Activated CD8-positive, alpha-beta memory T cell treated with anti-CD3 and anti-CD28 coated beads, Interleukin-2, amount 50 U/mL, for 4 hours (primary cell): ENCODE measurements around the gene MMP24OS.

Experiments
- DNase-seq: peaks from one replicate; pipeline ENCODE4 v3.0.0-alpha.2; 2020

The MMP24OS gene

DNA sequence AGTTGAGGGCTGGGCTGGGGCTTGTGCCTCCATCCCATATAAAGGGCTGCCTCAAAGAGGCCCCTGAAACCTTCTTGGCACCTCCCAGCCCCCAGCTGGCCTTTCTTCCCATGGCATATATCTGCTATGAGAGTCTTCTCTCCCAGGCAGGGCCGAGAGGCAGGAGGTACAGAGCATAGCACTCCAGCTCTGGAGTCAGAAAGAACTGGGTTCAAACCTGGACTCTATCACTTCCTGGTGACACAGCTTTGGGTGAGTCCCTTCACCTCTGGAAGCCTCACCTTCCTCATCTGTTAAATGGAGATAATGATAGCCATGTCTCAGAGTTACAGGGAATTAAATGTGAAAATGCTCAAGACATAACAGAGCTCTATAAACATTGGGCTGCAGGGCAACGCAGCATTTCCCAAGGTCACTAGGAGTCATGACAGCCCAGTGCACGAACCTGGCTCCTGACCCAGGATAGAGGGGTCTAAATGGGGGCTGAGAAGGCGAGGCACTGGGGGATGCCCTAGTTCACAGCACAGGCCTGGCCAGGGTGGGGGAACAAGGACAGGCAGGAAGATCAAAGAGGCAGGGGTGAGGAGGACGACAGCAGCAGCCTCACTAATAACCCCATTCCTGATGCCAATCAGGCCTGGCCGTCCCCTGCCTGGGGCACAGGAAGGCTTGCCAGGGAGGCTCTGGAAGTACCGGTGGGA, 12.4 kb upstream of the MMP24OS start:
- no peak for DNase-seq

GRCh38 chr20:35288325-35289060, 10.6 kb upstream of the MMP24OS start:
- DNase-seq = no peak

DNA sequence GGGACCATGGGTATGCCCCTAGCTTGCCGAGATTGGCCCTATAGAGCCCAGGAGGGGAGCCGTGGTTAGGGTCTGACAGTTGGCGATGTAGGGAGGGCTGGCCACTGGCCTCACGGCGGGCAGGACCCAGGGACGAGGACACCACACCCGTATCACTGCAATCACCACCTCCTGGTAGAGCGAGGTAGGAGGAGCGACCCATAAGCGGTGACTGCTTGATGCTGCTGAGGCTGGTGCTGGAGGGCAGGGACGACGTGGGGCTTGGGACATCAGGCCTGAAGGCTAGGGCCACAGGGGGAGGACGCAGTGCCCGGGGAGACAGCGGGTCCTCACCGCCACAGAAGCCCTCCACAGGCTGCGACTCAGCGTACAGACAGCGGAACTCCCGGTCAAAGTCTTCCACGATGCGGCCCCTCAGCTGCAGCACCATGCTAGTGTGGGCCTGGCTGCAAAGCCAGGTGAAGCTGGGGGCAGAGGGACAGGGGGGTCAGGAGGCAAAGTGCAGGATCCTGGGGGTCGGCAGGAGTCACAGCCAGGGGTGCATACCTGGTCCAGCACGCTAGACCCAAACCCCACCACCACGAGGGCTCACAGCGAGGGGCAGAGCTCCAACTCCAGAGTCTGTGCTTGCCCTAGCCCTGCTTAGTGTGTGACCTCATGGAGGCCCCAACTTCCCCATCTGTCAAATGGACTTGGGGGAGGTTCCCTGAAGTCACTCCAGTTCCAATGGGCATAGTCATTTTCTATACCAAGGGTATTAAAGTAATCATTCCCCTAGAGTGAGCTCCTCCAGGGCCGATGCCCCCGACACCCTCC, 9.8 kb upstream of the MMP24OS start:
- DNase-seq = no peak

- no peak for DNase-seq
These were observed 9.1 kb upstream of the MMP24OS start for GRCh38 chr20:35286899-35287508.

DNA sequence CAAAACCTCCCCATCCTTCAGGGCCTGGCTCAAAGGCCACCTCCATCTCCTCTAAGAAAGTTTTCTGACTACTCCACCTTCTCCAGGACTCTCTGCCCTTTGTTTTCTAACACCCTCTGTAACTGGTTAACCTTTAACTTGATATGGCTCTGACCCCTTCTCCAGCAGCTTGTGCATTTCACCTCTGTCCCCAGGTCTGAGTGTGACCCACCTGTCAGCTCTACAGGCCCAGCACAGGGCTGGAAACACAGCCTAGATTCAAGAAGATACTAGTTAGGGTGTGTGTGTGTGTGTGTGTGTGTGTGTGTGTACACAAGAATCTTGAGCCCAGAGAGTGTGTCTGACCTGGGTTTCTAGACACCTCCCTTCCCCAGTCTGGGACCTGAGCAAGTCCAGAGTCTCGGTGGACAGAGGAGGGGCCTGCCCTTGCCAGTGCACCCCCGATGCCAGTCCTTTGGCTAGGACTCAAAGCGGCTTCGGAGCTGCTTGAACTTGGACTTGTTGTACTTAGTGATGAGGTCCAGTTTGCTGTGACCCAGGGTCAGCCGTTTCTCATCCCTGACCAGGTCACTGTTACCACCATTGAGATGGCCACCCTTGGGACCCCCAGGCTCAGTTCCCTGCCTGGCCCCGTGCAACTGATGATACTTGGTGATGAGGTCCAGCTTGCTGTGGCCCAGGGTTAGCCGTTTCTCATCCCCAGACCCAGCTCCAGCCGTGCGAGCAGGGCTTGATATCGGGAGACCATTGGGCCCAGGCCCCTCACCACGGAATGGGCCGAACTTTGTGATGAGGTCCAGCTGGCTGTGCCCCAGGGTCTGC, 8.4 kb upstream of the MMP24OS start:
- DNase-seq = no peak

DNA sequence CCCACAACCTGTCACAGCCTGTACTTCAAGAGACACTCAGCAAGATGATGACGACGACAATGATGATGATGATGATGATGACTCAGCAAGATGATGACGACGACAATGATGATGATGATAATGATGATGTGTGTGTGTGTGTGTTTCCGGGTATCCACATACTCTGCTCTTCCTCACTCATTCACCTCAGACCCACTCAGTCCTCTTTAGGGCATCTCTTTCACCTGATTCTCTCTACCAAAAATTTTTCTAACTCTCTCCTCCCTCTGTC, 7.8 kb upstream of the MMP24OS start:
- no peak for DNase-seq

DNA sequence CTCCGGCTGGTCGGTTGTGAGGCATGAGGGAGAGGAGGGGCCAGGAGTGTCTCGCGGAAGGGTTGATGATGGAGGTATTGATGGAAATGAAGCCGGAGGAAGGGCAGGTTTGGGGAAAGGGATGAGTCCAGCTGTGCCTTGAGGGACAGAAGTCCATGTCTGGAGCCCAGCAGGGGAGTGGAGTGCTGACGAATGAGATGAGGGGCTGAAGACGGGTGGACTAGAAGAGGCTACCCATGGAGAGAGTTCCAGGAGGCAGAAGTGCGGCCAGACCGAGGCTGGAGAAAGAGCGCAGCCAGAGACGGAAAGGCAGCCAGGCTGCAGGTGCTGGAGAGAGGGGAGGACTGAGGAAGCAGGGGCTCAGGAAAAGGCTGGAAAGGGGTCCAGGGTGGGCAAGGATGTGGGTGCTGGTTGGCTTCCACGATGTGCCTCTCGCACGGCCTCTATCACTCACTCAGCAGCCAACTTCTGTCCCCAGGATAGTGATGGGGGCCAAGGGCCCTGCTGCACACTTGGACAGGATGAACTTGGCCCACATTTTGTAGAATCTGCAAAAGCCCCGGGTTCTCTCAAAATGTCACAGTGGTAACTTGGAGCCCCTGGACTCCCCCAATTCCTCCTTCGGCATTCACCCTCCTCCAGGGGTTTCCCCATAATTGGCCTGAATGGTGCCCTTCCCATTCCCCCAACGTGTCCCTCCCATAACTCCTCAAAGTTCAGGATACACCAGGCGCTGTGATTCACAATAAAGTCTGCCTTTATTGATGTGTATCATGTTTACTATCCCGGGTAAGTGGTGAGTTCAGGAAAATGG, 7.3 kb upstream of the MMP24OS start:
- DNase-seq = no peak

DNA sequence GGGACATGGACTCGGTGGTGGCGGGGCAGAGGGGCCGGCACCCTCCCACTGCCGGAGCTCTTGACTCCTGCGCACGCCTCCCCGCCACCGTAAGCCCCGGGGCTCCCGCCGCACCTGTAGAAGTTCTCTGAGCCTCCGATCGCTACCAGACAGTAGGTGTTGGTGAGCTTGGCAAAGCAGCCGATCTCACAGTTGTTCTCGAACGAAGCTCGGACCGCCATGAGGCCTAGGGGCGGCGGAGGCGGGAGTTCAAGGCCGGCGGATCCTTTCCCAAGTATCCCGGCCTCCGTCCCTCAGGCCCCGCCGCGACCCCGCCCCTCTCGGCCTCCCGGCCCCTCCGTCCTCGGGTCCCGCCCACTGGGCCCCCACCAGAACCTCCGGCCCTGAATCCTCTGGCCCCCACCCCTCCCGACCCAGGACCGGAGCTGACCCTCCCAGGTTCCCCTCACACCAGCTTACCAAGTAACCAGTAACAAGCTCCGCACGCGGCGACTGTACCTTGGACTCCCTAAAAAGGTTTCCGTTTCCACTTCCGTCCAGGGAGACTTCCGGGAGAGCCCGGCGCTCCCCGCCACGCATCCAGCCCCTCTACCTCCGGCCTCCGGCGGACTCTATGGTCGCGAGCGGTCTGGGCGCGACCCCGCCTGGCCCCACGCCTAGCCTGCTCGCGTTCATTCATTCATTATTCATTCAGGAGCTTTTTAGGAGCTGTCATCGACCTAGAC, 6.5 kb upstream of the MMP24OS start, which contains the start of gene EIF6:
EIF6 (minus strand) TSS at position 506 of the 725 bp plus-strand sequence; CDS start at position 221, 285 bp downstream.
- DNase-seq = peak; percentile 72

- no peak for DNase-seq
These were observed 5.7 kb upstream of the MMP24OS start for GRCh38 chr20:35283441-35284266.

GRCh38 chr20:35281506-35282101, 3.7 kb upstream of the MMP24OS start:
- DNase-seq = no peak

GRCh38 chr20:35280523-35280922, 2.6 kb upstream of the MMP24OS start:
- no peak for DNase-seq

- no peak for DNase-seq
These were observed 1.7 kb upstream of the MMP24OS start for GRCh38 chr20:35279533-35280174.

- DNase-seq = no peak
These were observed 1.1 kb upstream of the MMP24OS start for GRCh38 chr20:35279040-35279439.

- no peak for DNase-seq
These were observed 795 bp downstream of the MMP24OS start for GRCh38 chr20:35277127-35277526.

DNA sequence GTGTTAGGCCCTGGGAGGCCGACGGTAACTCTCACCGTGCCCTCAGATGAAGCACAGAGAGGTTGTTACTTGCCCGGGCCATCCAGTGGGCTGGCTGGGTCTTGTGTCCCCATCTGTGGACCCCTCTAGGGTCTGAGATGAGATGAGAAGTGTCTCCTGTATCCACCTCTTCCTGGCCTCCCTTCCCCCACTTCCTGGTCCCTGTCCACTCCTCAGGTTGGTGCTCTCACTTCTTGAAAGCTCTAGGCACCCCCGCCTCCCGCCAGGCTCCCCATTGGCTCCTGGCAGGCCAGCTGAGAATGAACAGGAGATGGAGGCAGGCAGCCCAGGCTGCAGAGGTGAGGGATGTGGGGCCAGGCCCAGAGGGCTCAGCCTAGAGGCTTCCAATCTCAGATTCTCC, 1.5 kb downstream of the MMP24OS start:
- no peak for DNase-seq

- DNase-seq = no peak
These were observed 2.1 kb downstream of the MMP24OS start for GRCh38 chr20:35275741-35276251.

DNA sequence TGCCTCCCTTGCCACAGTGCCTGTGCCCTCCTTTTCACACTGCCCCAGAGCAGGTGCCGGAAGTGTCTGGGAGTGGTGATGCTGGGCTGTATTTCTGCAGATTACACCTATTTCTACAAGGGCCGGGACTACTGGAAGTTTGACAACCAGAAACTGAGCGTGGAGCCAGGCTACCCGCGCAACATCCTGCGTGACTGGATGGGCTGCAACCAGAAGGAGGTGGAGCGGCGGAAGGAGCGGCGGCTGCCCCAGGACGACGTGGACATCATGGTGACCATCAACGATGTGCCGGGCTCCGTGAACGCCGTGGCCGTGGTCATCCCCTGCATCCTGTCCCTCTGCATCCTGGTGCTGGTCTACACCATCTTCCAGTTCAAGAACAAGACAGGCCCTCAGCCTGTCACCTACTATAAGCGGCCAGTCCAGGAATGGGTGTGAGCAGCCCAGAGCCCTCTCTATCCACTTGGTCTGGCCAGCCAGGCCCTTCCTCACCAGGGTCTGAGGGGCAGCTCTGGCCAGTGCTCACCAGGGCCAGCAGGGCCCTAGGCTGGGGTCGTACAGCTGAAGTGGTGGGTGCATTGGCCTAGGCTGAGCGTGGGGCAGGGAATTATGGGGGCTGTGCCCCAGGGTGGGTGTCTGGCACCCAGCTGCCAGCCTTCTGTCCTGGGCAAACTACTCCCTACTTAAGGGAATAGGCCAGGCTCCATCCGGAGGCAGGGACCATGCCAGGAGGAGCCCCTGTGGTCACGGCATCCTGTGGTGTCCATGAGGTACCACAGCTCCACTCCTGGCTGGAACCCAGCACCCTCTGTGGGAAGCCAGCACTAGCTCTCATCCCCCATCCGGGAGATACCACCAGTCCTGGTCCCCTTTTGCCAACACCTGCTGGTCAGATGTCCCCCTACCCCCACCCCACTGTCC, 3.5 kb downstream of the MMP24OS start:
- no peak for DNase-seq
